Jurkat, Clone E6-1 (cell line): ENCODE measurements around the gene PTPRU.

ENCODE experiments used
- DNase-seq: peaks from one replicate; pipeline ENCODE4 v3.0.0-alpha.2; 2011; ENCODE audit warnings: low read depth, low spot score
- H3K4me3 ChIP-seq: 2 replicates; pipeline ENCODE4 v1.5.1; 2011; ENCODE audit warnings: mild to moderate bottlenecking, low read length, control low read depth, moderate library complexity

The PTPRU gene

DNA sequence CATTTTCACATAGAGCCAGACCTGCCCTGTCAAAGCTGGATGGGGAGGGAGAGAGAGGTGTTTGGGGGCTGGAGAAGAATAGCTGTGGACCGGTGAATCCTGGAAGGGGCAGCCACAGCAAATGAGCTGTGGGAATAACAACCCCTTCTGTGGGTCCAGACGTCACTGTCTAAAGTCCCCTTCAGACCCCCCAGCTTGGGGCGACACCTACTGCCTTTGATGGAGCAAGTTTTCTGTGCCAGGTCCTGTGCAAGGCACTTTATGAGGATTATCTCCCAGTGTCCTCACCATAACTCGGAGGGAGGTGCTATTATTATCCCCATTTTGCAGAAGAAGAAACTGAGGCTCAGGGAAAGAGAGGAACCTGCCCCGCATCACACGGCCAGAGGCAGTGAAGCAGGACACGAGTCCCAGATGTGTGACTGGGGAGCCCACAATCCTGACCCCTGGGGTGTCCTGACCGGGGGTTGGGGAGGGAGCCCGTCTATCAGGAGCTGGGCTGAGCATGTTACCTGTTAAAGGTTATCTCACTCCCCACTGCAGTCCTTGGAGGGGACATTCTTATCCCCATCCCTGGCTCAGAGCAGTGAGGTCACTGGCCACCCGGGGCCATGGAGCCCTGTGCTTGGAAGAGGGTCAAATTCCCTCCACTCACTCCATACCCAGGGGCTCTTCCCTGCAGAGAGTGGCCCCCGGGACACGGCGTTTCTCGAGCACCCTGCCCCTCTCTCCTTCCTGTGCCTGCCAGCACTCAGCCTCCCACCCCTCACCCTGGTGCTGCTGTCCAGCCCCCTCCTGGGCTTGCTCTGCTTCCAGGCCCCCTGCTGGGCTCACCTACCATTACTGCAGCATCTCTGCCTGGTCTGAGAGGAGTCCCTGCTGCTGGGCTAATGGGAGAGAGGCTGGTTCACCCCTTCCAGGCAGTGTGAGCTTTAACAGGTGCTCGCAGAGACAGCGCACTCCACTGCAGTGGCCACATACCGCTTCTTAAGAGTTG, 132.9 kb downstream of the PTPRU start:
- no peak overlapping the region for H3K4me3 ChIP-seq
- DNase-seq = no peak

DNA sequence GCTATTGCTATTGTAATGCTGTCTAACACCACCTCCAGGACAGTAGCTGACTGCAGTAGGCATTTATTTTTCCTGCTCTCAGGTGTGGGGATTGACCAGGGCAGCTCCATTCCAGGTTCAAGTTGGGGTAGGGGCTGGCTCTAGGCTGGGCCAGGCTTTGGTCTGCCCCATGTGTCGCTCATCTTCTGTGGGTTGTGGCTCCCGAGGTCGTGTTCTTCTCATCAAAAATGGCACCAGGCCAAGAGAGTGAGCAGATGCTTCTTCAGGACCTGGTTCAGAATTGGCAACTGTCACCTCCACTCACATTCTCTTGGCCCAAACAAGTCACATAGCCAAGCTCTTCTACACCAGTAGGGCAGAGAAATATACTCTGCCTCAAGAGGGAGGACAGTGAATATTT, 133.7 kb downstream of the PTPRU start:
- no peak for DNase-seq
- no peak overlapping the region for H3K4me3 ChIP-seq

DNA sequence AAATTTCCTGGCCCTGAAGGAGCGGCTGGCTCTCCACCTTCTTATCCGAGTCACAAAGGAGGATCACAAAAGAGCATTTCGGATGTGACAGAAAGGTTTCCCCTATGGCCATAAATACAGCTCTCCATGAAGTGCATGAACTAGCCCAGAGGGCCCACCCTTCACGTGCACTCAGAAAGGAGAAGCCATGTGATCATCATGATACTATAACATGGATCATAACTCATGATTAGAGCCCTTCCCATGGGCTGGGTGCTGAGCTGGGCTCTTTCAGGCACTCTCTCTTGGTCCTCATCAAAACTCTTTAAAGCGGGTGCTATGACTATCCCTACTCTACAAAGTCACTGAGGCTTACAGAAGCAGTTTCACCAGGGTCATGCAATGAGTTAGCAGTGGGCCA, 135.0 kb downstream of the PTPRU start:
- no peak for DNase-seq
- H3K4me3 ChIP-seq = no peak overlapping the region

GRCh38 chr1:29372108-29372507, 135.8 kb downstream of the PTPRU start:
- no peak for DNase-seq
- H3K4me3 ChIP-seq = no peak overlapping the region
